GM19023 (cell line): Measurements from ENCODE around the gene ST8SIA1.

Experiments used
- ATAC-seq: cut with Tn5 transposase; IDR thresholded peaks from one replicate; pipeline ENCODE4 v1.9.1; 2021; ENCODE audit warnings: mild to moderate bottlenecking, moderate library complexity; ENCODE audit not compliant: unreplicated experiment

Gene ST8SIA1

DNA sequence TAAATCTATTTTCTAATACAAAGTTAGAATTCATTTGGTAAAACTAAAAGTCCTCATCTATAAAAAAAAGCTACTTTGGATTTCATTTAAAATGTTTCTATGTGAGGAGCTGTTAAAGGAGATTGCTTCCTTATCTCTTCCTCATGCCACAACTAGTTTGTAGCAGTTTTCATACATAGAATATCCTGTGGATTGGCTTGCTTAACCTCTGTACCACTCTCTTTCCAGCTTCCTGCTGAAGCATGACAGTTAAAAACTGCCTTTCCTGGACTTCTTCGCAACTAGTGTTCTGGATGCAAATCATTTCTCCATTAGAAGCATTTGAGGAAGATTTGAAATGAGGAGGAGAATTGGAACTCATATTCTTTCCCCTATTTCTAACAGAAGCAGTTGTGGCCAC, 49.6 kb downstream of the ST8SIA1 start:
- no peak for ATAC-seq

GRCh38 chr12:22283508-22283907, 51.0 kb downstream of the ST8SIA1 start:
- no peak for ATAC-seq

- no peak for ATAC-seq
Observed at GRCh38 chr12:22283006-22283506, 51.5 kb downstream of the ST8SIA1 start.

GRCh38 chr12:22282283-22282682, 52.2 kb downstream of the ST8SIA1 start:
- no peak for ATAC-seq

GRCh38 chr12:22276867-22277266, 57.6 kb downstream of the ST8SIA1 start:
- no peak for ATAC-seq

- ATAC-seq: no peak
Observed at GRCh38 chr12:22276313-22276712, 58.2 kb downstream of the ST8SIA1 start.

DNA sequence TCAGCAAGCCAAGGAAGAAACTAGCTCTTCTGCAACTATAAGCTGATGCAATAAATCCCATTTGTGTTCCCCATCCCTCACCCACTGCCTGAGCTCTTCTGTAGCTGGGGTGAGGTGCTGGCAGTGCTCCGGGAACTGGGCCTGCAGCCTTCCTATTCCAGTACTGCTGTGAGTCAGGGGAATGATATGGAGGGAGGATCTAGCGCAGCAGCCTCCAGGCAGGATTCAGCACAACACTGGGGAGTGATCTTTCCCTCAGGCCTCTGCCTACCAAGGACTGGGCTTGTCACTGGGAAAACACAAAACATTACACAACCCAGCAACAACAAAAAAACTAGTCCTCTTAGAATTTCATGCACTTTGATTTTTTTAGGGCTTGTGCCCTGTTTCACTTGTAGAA, 58.7 kb downstream of the ST8SIA1 start:
- ATAC-seq: no peak

GRCh38 chr12:22272335-22273151, 62.0 kb downstream of the ST8SIA1 start:
- no peak for ATAC-seq

DNA sequence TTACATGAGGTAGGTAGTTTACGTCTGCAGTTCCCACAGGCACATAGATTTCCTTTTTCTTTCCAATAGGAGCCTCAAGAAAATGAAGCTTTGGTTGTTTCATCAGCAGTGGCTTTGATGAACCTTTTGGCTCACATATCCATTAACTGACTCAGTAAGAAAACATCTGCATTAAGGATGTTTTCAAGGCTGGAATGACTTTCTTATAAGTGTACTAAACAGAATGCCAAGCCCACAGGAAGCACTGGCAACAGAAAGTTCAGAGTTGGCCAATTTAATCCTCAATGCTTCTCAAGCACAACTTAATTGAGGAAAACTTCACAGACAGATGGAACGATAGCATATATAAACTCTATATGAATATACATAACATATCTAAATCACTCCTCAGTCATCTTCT, 63.5 kb downstream of the ST8SIA1 start:
- no peak for ATAC-seq

DNA sequence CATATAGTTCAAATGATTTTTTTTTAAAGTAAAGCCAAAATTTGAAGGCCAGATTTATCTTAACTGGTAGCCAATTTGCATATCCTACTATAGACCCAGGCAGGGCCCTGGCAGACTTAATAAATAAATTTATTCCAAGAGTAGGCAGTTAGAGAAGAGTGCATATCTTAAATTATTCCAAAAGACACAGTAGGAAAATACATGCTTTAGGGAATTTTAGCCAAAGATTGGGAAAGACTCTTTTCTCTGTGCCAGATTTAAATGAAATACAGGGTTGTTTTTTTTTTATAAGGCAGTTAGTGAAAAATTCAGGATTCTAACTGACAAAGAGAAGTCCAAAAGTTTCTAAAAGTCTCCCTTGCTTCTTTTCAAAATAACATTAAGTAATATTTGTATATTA, 65.5 kb downstream of the ST8SIA1 start:
- no peak for ATAC-seq

- no peak for ATAC-seq
Observed at GRCh38 chr12:22268406-22268805, 66.1 kb downstream of the ST8SIA1 start.

GRCh38 chr12:22266101-22266500, 68.4 kb downstream of the ST8SIA1 start:
- ATAC-seq: no peak

DNA sequence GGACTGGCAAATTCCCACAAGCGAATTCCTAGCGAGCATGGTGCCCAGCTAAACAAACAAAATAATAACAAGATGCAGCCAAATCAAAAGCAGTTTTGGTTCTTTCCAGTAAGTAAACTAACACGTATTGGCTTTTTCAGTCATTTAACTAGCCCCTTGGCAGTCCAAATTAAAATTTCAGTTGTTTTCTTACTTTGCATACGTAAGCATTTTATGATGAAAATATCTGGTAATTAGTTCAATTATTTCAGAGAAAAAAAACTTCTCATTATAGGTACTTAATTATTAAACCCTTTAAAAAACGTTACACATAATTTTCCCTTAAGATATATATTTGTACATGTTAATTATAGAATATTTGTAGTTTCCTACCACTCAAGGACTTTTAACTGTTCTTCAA, 70.1 kb downstream of the ST8SIA1 start:
- no peak for ATAC-seq

- no peak for ATAC-seq
Observed at GRCh38 chr12:22262309-22262708, 72.2 kb downstream of the ST8SIA1 start.

GRCh38 chr12:22257100-22257499, 77.4 kb downstream of the ST8SIA1 start:
- ATAC-seq: no peak

- no peak for ATAC-seq
Observed at GRCh38 chr12:22256605-22257004, 77.9 kb downstream of the ST8SIA1 start.

- no peak for ATAC-seq
Observed at GRCh38 chr12:22256041-22256441, 78.5 kb downstream of the ST8SIA1 start.

DNA sequence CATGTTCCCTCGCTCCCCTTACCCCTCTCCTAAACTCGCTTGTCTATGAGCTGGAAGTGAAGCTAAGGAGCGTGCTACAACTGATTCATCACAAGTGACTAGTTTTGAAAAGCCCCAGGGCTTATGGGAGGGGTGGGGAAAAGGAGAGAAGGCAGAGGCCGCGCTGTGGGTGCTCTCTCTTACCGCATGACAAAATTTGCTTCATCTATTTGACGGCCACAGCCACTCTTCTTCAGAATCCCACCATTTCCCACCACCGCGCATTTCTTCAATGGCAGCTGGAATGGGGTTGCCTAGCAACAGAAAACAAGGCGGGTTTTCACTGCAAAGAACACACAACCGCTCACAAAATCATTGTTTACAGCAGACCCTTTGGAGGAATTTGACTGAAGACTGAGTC, 79.4 kb downstream of the ST8SIA1 start:
- no peak for ATAC-seq

GRCh38 chr12:22254478-22254877, 80.0 kb downstream of the ST8SIA1 start:
- no peak for ATAC-seq

GRCh38 chr12:22252057-22252456, 82.5 kb downstream of the ST8SIA1 start:
- ATAC-seq: no peak

GRCh38 chr12:22250762-22251161, 83.7 kb downstream of the ST8SIA1 start:
- ATAC-seq: no peak

GRCh38 chr12:22248571-22249115, 85.9 kb downstream of the ST8SIA1 start:
- ATAC-seq: no peak

- no peak for ATAC-seq
Observed at GRCh38 chr12:22248121-22248520, 86.4 kb downstream of the ST8SIA1 start.
